PC-3 (cell line): ENCODE measurements around the gene DNAL4. TPM values are rescaled to one million over a fixed set of nuclear protein-coding genes. Genes with fewer than 3 reads are reported as not detected.

Experiments
- ATAC-seq: fragments of 200-7000 bp; cut with Tn5 transposase; 2 replicates; pipeline ENCODE4 v1.9.1; 2020; ENCODE audit warnings: mild to moderate bottlenecking, moderate library complexity
- BruUV-seq: library from RNA; stranded (reverse); fragments of 400-500 nt; replicated peaks from 2 replicates; lab custom pipeline; 2021; lab: Mats Ljungman, UMichigan
- CTCF ChIA-PET: fragments of 300-600 bp; sonication (Branson Sonifier 250); formaldehyde crosslinking; loops from one replicate; lab custom pipeline; 2022; ENCODE audit warnings: antibody characterized with exemption; lab: Charles Lee
- POLR2A ChIA-PET: fragments of 300-600 bp; sonication (Branson Sonifier 250); formaldehyde crosslinking; loops from one replicate; lab custom pipeline; 2022; ENCODE audit warnings: antibody characterized with exemption; ENCODE audit not compliant: unreplicated experiment; lab: Charles Lee
- DNase-seq: peaks from one replicate; pipeline ENCODE4 v3.0.0-alpha.2; 2015
- H2AFZ ChIP-seq: fragments of 300-600 bp; sonication (generic); 2 replicates; pipeline ENCODE4 v1.6.0; 2016; ENCODE audit warnings: antibody characterized with exemption, low read length
- H3F3A ChIP-seq: fragments of 300-600 bp; sonication (generic); one replicate; pipeline ENCODE4 v1.6.0; 2017; ENCODE audit warnings: antibody characterized with exemption, low read length, control low read depth, mild to moderate bottlenecking; ENCODE audit not compliant: unreplicated experiment
- H3K27ac ChIP-seq: fragments of 300-600 bp; sonication (generic); 2 replicates; pipeline ENCODE4 v1.5.1; 2016; ENCODE audit warnings: mild to moderate bottlenecking, low read length
- H3K27me3 ChIP-seq: fragments of 300-600 bp; sonication (generic); 2 replicates; pipeline ENCODE4 v1.6.1; 2016; ENCODE audit warnings: low read length, mixed read lengths
- H3K36me3 ChIP-seq: fragments of 300-600 bp; sonication (generic); 2 replicates; pipeline ENCODE4 v1.6.1; 2016; ENCODE audit warnings: low read depth, mixed run types, low read length, mixed read lengths
- H3K4me1 ChIP-seq: fragments of 300-600 bp; sonication (generic); 2 replicates; pipeline ENCODE4 v1.5.1; 2016; ENCODE audit warnings: low read length; ENCODE audit not compliant: insufficient read depth
- H3K4me2 ChIP-seq: fragments of 300-600 bp; sonication (generic); 2 replicates; pipeline ENCODE4 v1.6.0; 2016; ENCODE audit warnings: low read length
- H3K4me3 ChIP-seq: fragments of 300-600 bp; sonication (generic); 2 replicates; pipeline ENCODE4 v1.5.1; 2016; ENCODE audit warnings: mild to moderate bottlenecking, low read length, mixed read lengths
- H3K79me2 ChIP-seq: fragments of 300-600 bp; sonication (generic); 2 replicates; pipeline ENCODE4 v1.6.1; 2017; ENCODE audit warnings: low read length, mixed read lengths
- H3K9ac ChIP-seq: fragments of 300-600 bp; sonication (generic); 2 replicates; pipeline ENCODE4 v1.6.0; 2016; ENCODE audit warnings: mild to moderate bottlenecking, low read length
- H3K9me2 ChIP-seq: fragments of 300-600 bp; sonication (generic); replicated peaks from 2 replicates; pipeline ENCODE4 v1.6.1; 2016; ENCODE audit warnings: mixed run types, low read length, mixed read lengths
- H3K9me3 ChIP-seq: fragments of 300-600 bp; sonication (generic); 2 replicates; pipeline ENCODE4 v1.6.1; 2016; ENCODE audit warnings: low read length, mixed read lengths
- H4K20me1 ChIP-seq: fragments of 300-600 bp; sonication (generic); 2 replicates; pipeline ENCODE4 v1.6.1; 2016; ENCODE audit warnings: low read length, mixed read lengths
- CTCF ChIP-seq: fragments of 300-600 bp; sonication (generic); conservative IDR thresholded peaks from 2 replicates; pipeline ENCODE4 v1.5.1; 2017; ENCODE audit warnings: antibody characterized with exemption, low read depth, mild to moderate bottlenecking, low read length
- EZH2 ChIP-seq: fragments of 300-600 bp; sonication (generic); IDR thresholded peaks from one replicate; pipeline ENCODE4 v1.6.1; 2017; ENCODE audit warnings: antibody characterized with exemption, mild to moderate bottlenecking, low read length; ENCODE audit not compliant: unreplicated experiment
- EZH2phosphoT487 ChIP-seq: fragments of 300-600 bp; sonication (generic); IDR thresholded peaks from 2 replicates; pipeline ENCODE4 v1.6.1; 2018; ENCODE audit warnings: mild to moderate bottlenecking, antibody characterized with exemption, low read length, borderline replicate concordance
- intact Hi-C: fragments of 100-400 bp; cut with micrococcal nuclease; formaldehyde crosslinking; loops from 2 replicates; pipeline ENCODE4 v1.9.0; 2023
- total RNA-seq: library from RNA; depleted of rRNA; stranded (reverse); fragments of >200 nt; gene quantifications from 2 replicates; pipeline ENCODE4 v1.2.3, GENCODE V29; 2014

Gene DNAL4
- total RNA-seq, 1 experiment from 2014 or later, result 22.5 TPM

- Histone ChIP-seq H3K27ac (no peak overlapping the region), H2AFZ (no peak overlapping the region)
- CTCF ChIA-PET, result interaction anchor here (0.6 to 1.2 kb wide), 2 partner anchors 10 to 216 kb away, joined by 4 read pairs; partner anchors contain the start of gene APOBEC3B
Observed at GRCh38 chr22:38766076-38766777, 27.7 kb downstream of the DNAL4 start.

GRCh38 chr22:38762551-38762983, 31.4 kb downstream of the DNAL4 start:
- H3K9me3 ChIP-seq, result no peaks in the 10 kb centered on the region
- intact Hi-C loops, result no loop called here
- H3K4me1 ChIP-seq, result peaks cover 11% of the 10 kb centered on the region
- no peaks in the 10 kb centered on the region for H3K79me2 ChIP-seq
- no peak overlapping the region for H3K4me3 ChIP-seq
- ChIA-PET CTCF (interaction anchor here (0.6 kb wide), 1 partner anchor 15 kb away, joined by 3 read pairs; no protein-coding TSS in a partner anchor), POLR2A (no interaction called here)
- H3K9ac ChIP-seq, result no peak overlapping the region
- no peaks in the 10 kb centered on the region for H3F3A ChIP-seq
- no peak for ATAC-seq
- no peaks in the 10 kb centered on the region for H3K36me3 ChIP-seq
- no peak overlapping the region for H3K4me2 ChIP-seq
- H2AFZ ChIP-seq, result no peak overlapping the region
- no peaks in the 10 kb centered on the region for H3K27me3 ChIP-seq
- DNase-seq, result no peak
- H4K20me1 ChIP-seq, result no peaks in the 10 kb centered on the region
- no TSS peak for BruUV-seq
- TF ChIP-seq CTCF (no peak), EZH2phosphoT487 (no peak), EZH2 (no peak)
- H3K9me2 ChIP-seq, result no peaks in the 10 kb centered on the region
- H3K27ac ChIP-seq, result no peak overlapping the region

More at GRCh38 chr22:38766076-38766777, 27.7 kb downstream of the DNAL4 start:
- no peak overlapping the region for H3K4me2 ChIP-seq
- H3K79me2 ChIP-seq, result no peaks in the 10 kb centered on the region
- no peak overlapping the region for H3K4me3 ChIP-seq
- peak; percentile 82 for DNase-seq
- H3K9me3 ChIP-seq, result no peaks in the 10 kb centered on the region
- ATAC-seq, result peak; percentile 81
- H3K9me2 ChIP-seq, result no peaks in the 10 kb centered on the region
- no TSS peak for BruUV-seq
- H3F3A ChIP-seq, result no peaks in the 10 kb centered on the region
- H3K9ac ChIP-seq, result no peak overlapping the region
- peaks cover 11% of the 10 kb centered on the region for H3K4me1 ChIP-seq
- H4K20me1 ChIP-seq, result no peaks in the 10 kb centered on the region
- POLR2A ChIA-PET, result no interaction called here
- TF ChIP-seq CTCF, result peak; percentile 88
- no peak for TF ChIP-seq EZH2
- no peak for TF ChIP-seq EZH2phosphoT487
- H3K27me3 ChIP-seq, result no peaks in the 10 kb centered on the region
- intact Hi-C loops, result loop anchor here (5.0 kb wide), 1 partner anchor 236 kb away; no protein-coding TSS in a partner anchor
- H3K36me3 ChIP-seq, result no peaks in the 10 kb centered on the region
